ENCODE measurements around the gene RPS6KL1.

RPS6KL1 gene

GRCh38 chr14:74871819-74872218 lies 51.2 kb downstream of the RPS6KL1 start (continued):
- TF ChIP-seq ESRRG (CRISPR knock-in tag; IDR thresholded peaks at IDR 0.05) (no peak), PATZ1 (CRISPR knock-in tag; IDR thresholded peaks at IDR 0.05; ENCODE audit: borderline replicate concordance) (no peak), ZNF565 (CRISPR knock-in tag; conservative IDR thresholded peaks at IDR 0.05; ENCODE audit: low read depth) (no peak), ZFP3 (CRISPR knock-in tag; IDR thresholded peaks at IDR 0.05) (no peak), TOX (CRISPR knock-in tag; IDR thresholded peaks at IDR 0.05; ENCODE audit: borderline replicate concordance) (no peak), CSDC2 (CRISPR knock-in tag; IDR thresholded peaks at IDR 0.05) (no peak), PPARA (CRISPR knock-in tag; IDR thresholded peaks at IDR 0.05; ENCODE audit: borderline replicate concordance) (no peak), BACH2 (CRISPR knock-in tag; IDR thresholded peaks at IDR 0.05; ENCODE audit: borderline replicate concordance) (no peak), RARB (CRISPR knock-in tag; IDR thresholded peaks at IDR 0.05) (no peak)

GRCh38 chr14:74868739-74869138 lies 54.3 kb downstream of the RPS6KL1 start:
- TF ChIP-seq CREB5 (CRISPR knock-in tag; IDR thresholded peaks at IDR 0.05; ENCODE audit: low read depth) = no peak
- no peak for TF ChIP-seq PATZ1 (CRISPR knock-in tag; IDR thresholded peaks at IDR 0.05; ENCODE audit: borderline replicate concordance)
- no peak for TF ChIP-seq RARB (CRISPR knock-in tag; IDR thresholded peaks at IDR 0.05)
- TF ChIP-seq PPARA (CRISPR knock-in tag; IDR thresholded peaks at IDR 0.05; ENCODE audit: borderline replicate concordance) = no peak
- TF ChIP-seq ISL1 (CRISPR knock-in tag; IDR thresholded peaks at IDR 0.05) = no peak
- TF ChIP-seq OSR1 (CRISPR knock-in tag; IDR thresholded peaks at IDR 0.05) = no peak
- TF ChIP-seq TCF4 (CRISPR knock-in tag; IDR thresholded peaks at IDR 0.05; ENCODE audit: borderline replicate concordance) = no peak
- TF ChIP-seq SNAI2 (CRISPR knock-in tag; IDR thresholded peaks at IDR 0.05) = no peak
- TF ChIP-seq ZNF70 (CRISPR knock-in tag; IDR thresholded peaks at IDR 0.05) = no peak
- TF ChIP-seq BACH2 (CRISPR knock-in tag; IDR thresholded peaks at IDR 0.05; ENCODE audit: borderline replicate concordance) = no peak
- TF ChIP-seq CSRNP3 (CRISPR knock-in tag; IDR thresholded peaks at IDR 0.05) = no peak
- TF ChIP-seq TOX (CRISPR knock-in tag; IDR thresholded peaks at IDR 0.05; ENCODE audit: borderline replicate concordance) = no peak
- TF ChIP-seq GLIS3 (CRISPR knock-in tag; IDR thresholded peaks at IDR 0.05) = no peak
- no peak for TF ChIP-seq ESRRG (CRISPR knock-in tag; IDR thresholded peaks at IDR 0.05)
- TF ChIP-seq ZNF565 (CRISPR knock-in tag; conservative IDR thresholded peaks at IDR 0.05; ENCODE audit: low read depth) = no peak
- no peak for TF ChIP-seq ZNF8 (CRISPR knock-in tag; IDR thresholded peaks at IDR 0.05)
- TF ChIP-seq ARNTL (CRISPR knock-in tag; IDR thresholded peaks at IDR 0.05; ENCODE audit: borderline replicate concordance, low read depth) = no peak
- TF ChIP-seq CSDC2 (CRISPR knock-in tag; IDR thresholded peaks at IDR 0.05) = no peak
- TF ChIP-seq ZC3H10 (CRISPR knock-in tag; IDR thresholded peaks at IDR 0.05) = no peak
- TF ChIP-seq TSHZ2 (CRISPR knock-in tag; IDR thresholded peaks at IDR 0.05) = no peak
- ATAC-seq = no peak

- no peak for ATAC-seq
- no peak for TF ChIP-seq GLIS3 (CRISPR knock-in tag; IDR thresholded peaks at IDR 0.05)
- no peak for TF ChIP-seq POU6F1 (CRISPR knock-in tag; IDR thresholded peaks at IDR 0.05; ENCODE audit: borderline replicate concordance, low read depth)
- TF ChIP-seq CREB5 (CRISPR knock-in tag; IDR thresholded peaks at IDR 0.05; ENCODE audit: low read depth) = no peak
- TF ChIP-seq ZNF565 (CRISPR knock-in tag; conservative IDR thresholded peaks at IDR 0.05; ENCODE audit: low read depth) = no peak
- no peak for TF ChIP-seq ZC3H10 (CRISPR knock-in tag; IDR thresholded peaks at IDR 0.05)
- TF ChIP-seq TSHZ2 (CRISPR knock-in tag; IDR thresholded peaks at IDR 0.05) = no peak
- TF ChIP-seq ISL1 (CRISPR knock-in tag; IDR thresholded peaks at IDR 0.05) = no peak
- TF ChIP-seq RARB (CRISPR knock-in tag; IDR thresholded peaks at IDR 0.05) = no peak
Observed at GRCh38 chr14:74867673-74868072, 55.4 kb downstream of the RPS6KL1 start.

Data from SK-N-SH treated with all-trans-retinoic acid at 6 μM for 48 hours (cell line).